GM12864 (cell line): Measurements from ENCODE around the gene MINDY2.

Experiments
- DNase-seq: peaks from one replicate; pipeline ENCODE4 v3.0.0-alpha.2; 2011; ENCODE audit warnings: low read depth
- H3K4me3 ChIP-seq: 2 replicates; pipeline ENCODE4 v1.5.1; 2011; ENCODE audit warnings: mild to moderate bottlenecking, low read depth, low read length, control low read depth
- TF ChIP-seq, protein P1 (sequence below): IDR thresholded peaks from 2 replicates; pipeline ENCODE4 v1.5.1; 2011; ENCODE audit warnings: low read depth, mild to moderate bottlenecking, moderate library complexity, low read length, control low read depth, inconsistent platforms; ENCODE audit errors: missing control alignments

Gene MINDY2

DNA sequence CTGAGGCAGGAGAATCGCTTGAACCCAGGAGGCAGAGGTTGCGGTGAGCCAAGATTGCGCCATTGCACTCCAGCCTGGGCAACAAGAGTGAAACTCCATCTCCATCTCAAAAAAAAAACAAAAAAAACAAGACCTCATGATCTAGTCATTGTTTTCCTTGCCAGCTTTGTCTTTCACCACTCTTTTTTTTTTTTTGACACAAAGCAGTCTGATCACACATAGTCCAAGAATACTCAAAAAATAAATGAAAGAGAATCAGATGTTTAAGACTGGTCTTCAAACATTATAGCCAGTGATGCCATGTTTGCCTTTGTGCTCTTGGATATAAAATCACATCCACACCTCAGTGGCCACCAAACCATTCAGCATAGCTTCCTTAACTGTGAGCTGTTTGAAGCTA lies 15.8 kb upstream of the MINDY2 start:
- TF ChIP-seq, protein P1, sequence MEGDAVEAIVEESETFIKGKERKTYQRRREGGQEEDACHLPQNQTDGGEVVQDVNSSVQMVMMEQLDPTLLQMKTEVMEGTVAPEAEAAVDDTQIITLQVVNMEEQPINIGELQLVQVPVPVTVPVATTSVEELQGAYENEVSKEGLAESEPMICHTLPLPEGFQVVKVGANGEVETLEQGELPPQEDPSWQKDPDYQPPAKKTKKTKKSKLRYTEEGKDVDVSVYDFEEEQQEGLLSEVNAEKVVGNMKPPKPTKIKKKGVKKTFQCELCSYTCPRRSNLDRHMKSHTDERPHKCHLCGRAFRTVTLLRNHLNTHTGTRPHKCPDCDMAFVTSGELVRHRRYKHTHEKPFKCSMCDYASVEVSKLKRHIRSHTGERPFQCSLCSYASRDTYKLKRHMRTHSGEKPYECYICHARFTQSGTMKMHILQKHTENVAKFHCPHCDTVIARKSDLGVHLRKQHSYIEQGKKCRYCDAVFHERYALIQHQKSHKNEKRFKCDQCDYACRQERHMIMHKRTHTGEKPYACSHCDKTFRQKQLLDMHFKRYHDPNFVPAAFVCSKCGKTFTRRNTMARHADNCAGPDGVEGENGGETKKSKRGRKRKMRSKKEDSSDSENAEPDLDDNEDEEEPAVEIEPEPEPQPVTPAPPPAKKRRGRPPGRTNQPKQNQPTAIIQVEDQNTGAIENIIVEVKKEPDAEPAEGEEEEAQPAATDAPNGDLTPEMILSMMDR: no peak
- H3K4me3 ChIP-seq: no peak overlapping the region
- no peak for DNase-seq

DNA sequence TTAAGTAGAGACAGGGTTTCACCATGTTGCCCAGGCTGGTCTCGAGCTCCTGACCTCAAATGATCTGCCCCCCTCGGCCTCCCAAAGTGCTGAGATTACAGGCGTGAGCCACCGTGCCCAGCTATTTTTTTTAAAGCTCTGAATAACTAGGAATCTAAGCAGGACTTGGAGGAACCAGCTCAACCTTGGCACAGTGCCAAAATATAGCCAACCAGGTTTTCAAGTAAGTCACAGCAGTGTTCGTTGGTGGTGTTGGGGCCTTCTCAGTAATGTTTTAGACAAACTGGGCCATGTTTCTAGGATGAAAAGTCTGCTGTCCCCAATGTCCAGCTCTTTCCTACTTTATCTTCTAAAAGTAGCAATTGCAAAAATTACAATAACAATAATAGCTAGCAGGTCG lies 15.1 kb upstream of the MINDY2 start:
- H3K4me3 ChIP-seq: no peak overlapping the region
- TF ChIP-seq, protein P1: no peak
- no peak for DNase-seq

DNA sequence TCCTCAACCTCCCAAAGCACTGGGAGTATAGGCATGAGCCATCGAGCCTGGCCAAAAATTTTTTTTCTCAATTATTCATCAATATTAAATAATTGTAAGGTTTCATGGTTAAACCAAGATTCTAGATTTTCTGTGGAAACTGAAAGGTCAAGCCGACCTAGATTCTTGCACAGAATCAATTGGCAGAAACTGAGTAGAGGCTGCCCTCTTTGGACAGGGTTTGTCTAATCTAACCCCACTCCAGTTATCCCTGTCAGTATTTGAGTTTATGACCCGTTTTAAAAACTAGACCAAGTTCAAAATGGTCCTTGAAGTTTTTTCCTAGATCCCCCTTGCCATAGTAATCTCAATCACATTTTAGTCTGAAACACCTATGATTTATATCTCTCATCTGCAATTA lies 13.0 kb upstream of the MINDY2 start:
- DNase-seq: no peak
- H3K4me3 ChIP-seq: no peak overlapping the region
- TF ChIP-seq, protein P1: peak; percentile 41

DNA sequence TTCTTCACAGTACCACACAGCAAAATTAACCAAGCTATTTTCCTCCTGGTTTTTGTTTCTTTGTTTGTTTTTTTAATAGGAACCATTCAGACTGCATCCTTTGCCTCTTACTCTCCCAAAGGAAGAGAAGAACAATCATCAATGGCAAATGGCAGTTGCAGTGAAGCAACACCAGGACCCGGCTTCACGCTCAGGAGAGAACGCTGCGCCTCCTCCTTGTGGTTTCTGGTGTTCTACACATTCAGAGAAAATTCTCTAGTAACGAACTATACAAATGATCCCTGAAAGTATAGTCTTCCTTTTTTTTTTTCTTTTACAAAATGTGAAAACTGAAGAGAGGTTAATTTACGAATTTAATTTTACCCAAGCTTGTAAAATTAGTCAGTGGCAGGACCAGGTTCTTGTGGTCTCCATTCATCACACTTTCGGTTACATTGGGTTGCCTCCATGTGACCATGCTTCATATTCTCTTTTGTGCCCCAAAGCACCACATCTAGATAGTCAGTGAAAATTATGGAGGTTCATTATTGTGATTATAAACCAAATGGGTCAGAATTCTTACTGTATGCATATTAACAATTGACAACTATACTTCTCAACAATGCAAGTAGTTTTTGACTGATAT lies 10.6 kb upstream of the MINDY2 start:
- H3K4me3 ChIP-seq: no peak overlapping the region
- TF ChIP-seq, protein P1: no peak
- no peak for DNase-seq

DNA sequence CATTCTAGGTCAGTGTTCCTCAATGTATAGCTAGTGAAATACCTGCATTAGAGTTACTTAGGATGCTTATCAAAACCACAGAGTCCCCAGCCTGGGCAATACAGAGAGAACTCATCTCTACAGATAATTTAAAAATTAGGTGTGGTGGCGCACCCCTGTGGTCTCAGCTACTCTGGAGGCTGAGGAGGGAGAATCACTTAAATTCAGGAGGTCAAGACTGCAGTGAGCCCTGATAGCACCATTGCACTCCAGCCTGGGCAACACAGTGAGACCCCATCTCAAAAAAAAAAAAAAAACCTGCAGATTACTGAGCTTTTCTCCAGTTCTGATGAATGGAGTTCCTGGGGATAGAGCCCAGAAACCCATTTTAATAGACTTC lies 10.1 kb upstream of the MINDY2 start:
- TF ChIP-seq, protein P1: no peak
- no peak for DNase-seq
- H3K4me3 ChIP-seq: no peak overlapping the region

DNA sequence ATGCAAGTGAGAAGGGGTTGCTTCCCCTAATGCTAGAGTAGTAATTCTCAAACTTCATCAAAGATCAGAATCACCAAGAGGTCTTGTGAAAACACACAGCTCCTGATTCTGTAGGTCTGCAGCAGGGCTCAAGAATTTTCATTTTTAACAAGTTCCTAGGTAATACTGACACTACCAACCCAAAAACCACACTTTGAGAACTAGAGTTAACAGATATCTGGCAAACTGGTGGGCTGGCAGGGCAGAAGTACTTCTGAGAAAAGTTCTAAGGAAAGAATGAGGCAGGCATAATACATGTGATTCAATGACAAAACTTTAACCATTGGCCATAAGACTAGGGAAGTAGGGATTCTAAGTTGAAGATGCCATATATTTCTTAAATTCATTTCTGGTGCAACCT lies 8.8 kb upstream of the MINDY2 start:
- TF ChIP-seq, protein P1: no peak
- H3K4me3 ChIP-seq: no peak overlapping the region
- DNase-seq: no peak

DNA sequence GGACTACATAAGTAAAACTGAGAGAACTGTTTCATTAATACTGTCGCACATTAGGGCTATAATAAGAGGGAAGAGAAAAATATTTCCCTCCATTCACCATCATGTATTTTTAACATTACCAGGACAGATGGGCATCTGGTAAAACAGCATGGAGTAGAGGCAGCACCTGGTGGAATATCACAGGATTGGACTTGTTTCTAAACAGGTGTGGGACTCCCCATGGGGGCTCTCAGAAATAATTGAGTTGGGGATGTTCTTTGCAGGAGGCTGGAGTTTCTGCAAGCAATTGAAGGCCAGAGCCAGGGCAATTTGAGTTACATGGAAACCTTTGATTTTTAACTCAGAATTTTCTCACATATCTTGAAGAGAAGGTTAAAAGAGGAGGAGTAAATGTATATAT lies 8.4 kb upstream of the MINDY2 start:
- TF ChIP-seq, protein P1: no peak
- no peak overlapping the region for H3K4me3 ChIP-seq
- DNase-seq: no peak
